Measurements from ENCODE around the gene PARD6G. TPM values are rescaled to one million over a fixed set of nuclear protein-coding genes. Genes with fewer than 3 reads are reported as not detected.

PARD6G gene
- total and polyA plus RNA-seq, 9 of the 15 experiments (the other 6 are each of a cell fraction or from before 2014, with no cell fraction given), result 0.03 to 1.2 (median 0.26) TPM

GRCh38 chr18:80108121-80108536 lies 139.2 kb downstream of the PARD6G start (continued):
- 0 out of 2 replicates have a peak, but pooled peaks have one; percentile 11 for TF ChIP-seq MGA (IDR thresholded peaks at IDR 0.05)
- no peak for TF ChIP-seq ZNF282 (CRISPR knock-in tag; IDR thresholded peaks at IDR 0.05)
- TF ChIP-seq CBX1 (IDR thresholded peaks at IDR 0.05; ENCODE audit: low read depth), result no peak
